Neural progenitor cell (in vitro differentiated cells): ENCODE measurements around the gene RNPEPL1. TPM values are rescaled to one million over a fixed set of nuclear protein-coding genes. Genes with fewer than 3 reads are reported as not detected.
"Not testable (repeated sequence)": the region's sequence is repeated elsewhere in the genome, so short reads cannot be mapped to it uniquely, and the experiment has no call there.

Experiments
- DNase-seq: peaks from one replicate; pipeline ENCODE4 v3.0.0-alpha.2; 2016; ENCODE audit warnings: low spot score
- H2AFZ ChIP-seq: fragments of 200-600 bp; sonication (generic); replicated peaks from 2 replicates; pipeline ENCODE4 v1.6.1; 2016; ENCODE audit warnings: antibody characterized with exemption
- H3F3A ChIP-seq: fragments of 200-600 bp; sonication (generic); 2 replicates; pipeline ENCODE4 v1.6.1; 2016; ENCODE audit warnings: antibody characterized with exemption, low read depth
- H3K27ac ChIP-seq: fragments of 200-600 bp; sonication (generic); 2 replicates; pipeline ENCODE4 v1.5.1; 2016; ENCODE audit warnings: mild to moderate bottlenecking
- H3K27me3 ChIP-seq: fragments of 200-600 bp; sonication (generic); 2 replicates; pipeline ENCODE4 v1.6.1; 2016; ENCODE audit warnings: mild to moderate bottlenecking, moderate library complexity
- H3K36me3 ChIP-seq: fragments of 200-600 bp; sonication (generic); 2 replicates; pipeline ENCODE4 v1.5.1; 2016
- H3K4me1 ChIP-seq: fragments of 200-600 bp; sonication (generic); 2 replicates; pipeline ENCODE4 v1.6.1; 2016; ENCODE audit warnings: mixed run types
- H3K4me2 ChIP-seq: fragments of 200-600 bp; sonication (generic); 2 replicates; pipeline ENCODE4 v1.6.1; 2016
- H3K4me3 ChIP-seq: fragments of 200-600 bp; sonication (generic); 2 replicates; pipeline ENCODE4 v1.5.1; 2016
- H3K79me2 ChIP-seq: fragments of 200-600 bp; sonication (generic); 2 replicates; pipeline ENCODE4 v1.6.1; 2016; ENCODE audit warnings: low read depth
- H3K9ac ChIP-seq: fragments of 200-600 bp; sonication (generic); 2 replicates; pipeline ENCODE4 v1.6.1; 2016
- H3K9me3 ChIP-seq: fragments of 200-600 bp; sonication (generic); 2 replicates; pipeline ENCODE4 v1.5.1; 2016; ENCODE audit warnings: low read depth
- H4K20me1 ChIP-seq: fragments of 200-600 bp; sonication (generic); 2 replicates; pipeline ENCODE4 v1.6.1; 2016; ENCODE audit warnings: low read depth
- H3K27ac Mint-ChIP-seq: 3 replicates; pipeline ENCODE4 v1.8.0; 2021; ENCODE audit warnings: mixed read lengths
- H3K27me3 Mint-ChIP-seq: 2 replicates; pipeline ENCODE4 v1.8.0; 2022; ENCODE audit warnings: low read depth, mild to moderate bottlenecking, inconsistent platforms, moderate library complexity, mixed read lengths; ENCODE audit not compliant: insufficient read depth
- H3K36me3 Mint-ChIP-seq: 3 replicates; pipeline ENCODE4 v1.8.0; 2021; ENCODE audit warnings: mixed read lengths
- H3K4me1 Mint-ChIP-seq: 3 replicates; pipeline ENCODE4 v1.8.0; 2021; ENCODE audit warnings: mixed read lengths
- H3K4me3 Mint-ChIP-seq: 3 replicates; pipeline ENCODE4 v1.8.0; 2021; ENCODE audit warnings: mild to moderate bottlenecking, moderate library complexity, mixed read lengths
- H3K9me3 Mint-ChIP-seq: 3 replicates; pipeline ENCODE4 v1.8.0; 2020; ENCODE audit warnings: mixed read lengths
- EZH2 ChIP-seq: fragments of 200-600 bp; sonication (generic); IDR thresholded peaks from 2 replicates; pipeline ENCODE4 v1.6.1; 2017; ENCODE audit warnings: antibody characterized with exemption, mild to moderate bottlenecking, moderate library complexity
- EZH2phosphoT487 ChIP-seq: fragments of 200-600 bp; sonication (generic); IDR thresholded peaks from 2 replicates; pipeline ENCODE4 v1.6.1; 2017; ENCODE audit warnings: antibody characterized with exemption
- total RNA-seq: library from RNA; depleted of rRNA; stranded (reverse); fragments of >200 nt; gene quantifications from 2 replicates; pipeline ENCODE4 v1.2.3, GENCODE V29; 2015; ENCODE audit warnings: low replicate concordance
- TF ChIP-seq, protein P1 (sequence below): fragments of 200-600 bp; sonication (generic); IDR thresholded peaks from 2 replicates; pipeline ENCODE4 v1.5.1; 2017; ENCODE audit warnings: antibody characterized with exemption, mild to moderate bottlenecking

RNPEPL1 gene
- total RNA-seq, 1 donor from 2014 or later: 2.7 TPM

DNA sequence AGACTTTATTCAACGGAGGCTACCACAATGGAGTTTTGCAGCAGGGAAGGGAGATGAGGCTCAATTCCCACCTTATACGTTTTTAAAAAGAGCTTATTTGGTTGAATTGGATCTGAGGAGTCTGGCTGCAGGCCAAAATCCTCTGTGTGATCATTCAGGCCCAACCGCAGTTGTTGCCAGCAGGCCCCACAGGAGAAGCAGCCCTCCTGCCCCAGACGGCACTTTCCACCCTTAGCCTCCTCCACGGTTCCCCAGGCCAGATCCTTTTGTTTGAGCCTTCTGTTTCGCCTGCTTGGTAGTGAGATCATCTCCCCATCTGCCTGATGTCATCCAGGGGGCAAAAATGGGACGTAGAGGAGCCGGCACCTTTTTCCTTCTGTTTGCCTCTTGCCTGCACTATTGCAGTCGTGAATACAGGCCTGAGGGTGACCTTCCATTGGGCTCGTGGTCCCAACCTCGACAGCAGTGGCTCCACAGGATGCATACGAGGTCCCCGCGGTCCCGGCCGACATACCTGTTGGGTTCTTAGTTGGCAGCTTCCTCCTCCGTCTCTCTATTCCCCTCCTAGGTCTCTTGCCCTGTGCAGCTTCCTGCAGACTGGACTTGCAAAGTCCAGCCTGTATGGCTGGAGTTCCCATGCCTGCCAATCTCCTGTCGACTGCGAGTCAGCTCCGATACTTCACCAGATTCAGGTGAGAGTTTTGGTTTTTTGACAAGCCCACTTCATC is 47.7 kb downstream of the RNPEPL1 start:
- H3K4me3 Mint-ChIP-seq: peak overlapping the region; percentile 48
- Histone ChIP-seq H3K9ac (no peak overlapping the region), H3K27me3 (no peaks in the 10 kb centered on the region), H3K36me3 (no peaks in the 10 kb centered on the region), H3K27ac (no peak overlapping the region), H3K4me2 (no peak overlapping the region), H3K9me3 (no peaks in the 10 kb centered on the region), H3K4me3 (no peak overlapping the region), H2AFZ (no peak overlapping the region), H3K4me1 (no peaks in the 10 kb centered on the region), H3K79me2 (no peaks in the 10 kb centered on the region), H3F3A (no peaks in the 10 kb centered on the region), H4K20me1 (no peaks in the 10 kb centered on the region)
- TF ChIP-seq EZH2phosphoT487 (no peak), EZH2 (no peak)
- TF ChIP-seq, protein P1, sequence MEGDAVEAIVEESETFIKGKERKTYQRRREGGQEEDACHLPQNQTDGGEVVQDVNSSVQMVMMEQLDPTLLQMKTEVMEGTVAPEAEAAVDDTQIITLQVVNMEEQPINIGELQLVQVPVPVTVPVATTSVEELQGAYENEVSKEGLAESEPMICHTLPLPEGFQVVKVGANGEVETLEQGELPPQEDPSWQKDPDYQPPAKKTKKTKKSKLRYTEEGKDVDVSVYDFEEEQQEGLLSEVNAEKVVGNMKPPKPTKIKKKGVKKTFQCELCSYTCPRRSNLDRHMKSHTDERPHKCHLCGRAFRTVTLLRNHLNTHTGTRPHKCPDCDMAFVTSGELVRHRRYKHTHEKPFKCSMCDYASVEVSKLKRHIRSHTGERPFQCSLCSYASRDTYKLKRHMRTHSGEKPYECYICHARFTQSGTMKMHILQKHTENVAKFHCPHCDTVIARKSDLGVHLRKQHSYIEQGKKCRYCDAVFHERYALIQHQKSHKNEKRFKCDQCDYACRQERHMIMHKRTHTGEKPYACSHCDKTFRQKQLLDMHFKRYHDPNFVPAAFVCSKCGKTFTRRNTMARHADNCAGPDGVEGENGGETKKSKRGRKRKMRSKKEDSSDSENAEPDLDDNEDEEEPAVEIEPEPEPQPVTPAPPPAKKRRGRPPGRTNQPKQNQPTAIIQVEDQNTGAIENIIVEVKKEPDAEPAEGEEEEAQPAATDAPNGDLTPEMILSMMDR: no peak
- no peaks in the 10 kb centered on the region for H3K4me1 Mint-ChIP-seq
- peaks cover 5% of the 10 kb centered on the region for H3K9me3 Mint-ChIP-seq
- peak overlapping the region; percentile 63 for H3K27ac Mint-ChIP-seq
- peaks cover 15% of the 10 kb centered on the region for H3K36me3 Mint-ChIP-seq
- peaks cover 6% of the 10 kb centered on the region for H3K27me3 Mint-ChIP-seq
- DNase-seq: no peak

DNA sequence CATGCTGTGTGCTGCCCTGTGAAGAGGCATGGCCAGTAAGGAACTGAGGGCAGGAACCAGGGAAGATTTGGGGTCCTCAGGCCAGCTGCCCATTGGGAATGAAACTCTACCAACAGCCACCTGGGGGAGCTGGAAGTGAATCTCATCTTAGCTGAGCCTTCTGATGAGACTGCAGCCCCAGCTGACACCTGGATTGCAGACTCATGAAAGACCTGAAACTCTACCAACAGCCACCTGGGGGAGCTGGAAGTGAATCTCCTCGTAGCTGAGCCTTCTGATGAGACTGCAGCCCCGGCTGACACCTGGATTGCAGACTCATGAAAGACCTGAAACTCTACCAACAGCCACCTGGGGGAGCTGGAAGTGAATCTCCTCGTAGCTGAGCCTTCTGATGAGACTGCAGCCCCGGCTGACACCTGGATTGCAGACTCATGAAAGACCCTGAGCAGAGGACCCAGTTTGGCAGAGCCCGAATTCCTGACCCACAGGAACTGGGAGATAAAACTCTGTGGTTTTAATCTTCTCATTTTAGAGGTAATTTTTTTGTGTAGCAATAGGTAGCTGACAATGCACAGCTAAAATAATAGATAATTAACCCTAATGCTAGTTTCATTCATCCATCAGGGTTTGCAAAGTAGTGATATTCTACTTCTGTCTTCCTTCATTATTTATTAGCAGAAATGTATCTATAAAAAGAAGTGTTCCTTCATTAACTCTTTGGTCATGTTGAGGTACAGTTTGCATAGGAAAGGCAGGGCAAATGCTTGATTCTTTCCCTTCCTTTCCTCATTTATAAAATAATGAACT is 48.8 kb downstream of the RNPEPL1 start:
- peaks cover 11% of the 10 kb centered on the region for H3K36me3 Mint-ChIP-seq
- H3K4me2 ChIP-seq, H3F3A ChIP-seq, H3K4me3 ChIP-seq, H3K27ac Mint-ChIP-seq, H4K20me1 ChIP-seq, H2AFZ ChIP-seq, H3K9me3 ChIP-seq, H3K27ac ChIP-seq, H3K4me3 Mint-ChIP-seq, H3K27me3 ChIP-seq, H3K36me3 ChIP-seq, H3K9ac ChIP-seq, H3K9me3 Mint-ChIP-seq, H3K79me2 ChIP-seq, H3K4me1 Mint-ChIP-seq, H3K4me1 ChIP-seq, DNase-seq, H3K27me3 Mint-ChIP-seq: not testable (repeated sequence)

DNA sequence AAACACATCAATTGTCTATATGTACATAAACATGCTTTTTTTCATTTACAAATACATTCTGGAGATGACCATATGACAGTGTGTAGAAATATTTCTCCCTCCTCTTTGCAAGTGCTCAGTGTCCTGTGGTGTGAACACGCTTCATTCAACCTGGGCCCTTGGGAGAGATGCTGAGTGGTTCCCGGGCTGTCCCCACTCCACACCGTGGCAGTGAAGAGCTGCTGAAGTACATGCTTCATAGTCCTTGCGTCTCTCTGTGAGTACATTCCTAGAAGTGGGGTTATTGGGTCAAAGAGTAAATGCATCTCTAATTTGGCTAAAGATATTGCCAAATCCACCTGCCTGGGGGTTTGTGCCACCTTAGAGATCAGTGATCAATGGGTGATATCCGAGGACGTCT is 50.5 kb downstream of the RNPEPL1 start:
- Mint-ChIP-seq H3K4me3 (no peak overlapping the region), H3K9me3 (peaks cover 5% of the 10 kb centered on the region), H3K36me3 (peaks cover 11% of the 10 kb centered on the region), H3K27ac (no peak overlapping the region), H3K27me3 (peaks cover 6% of the 10 kb centered on the region), H3K4me1 (peaks cover 5% of the 10 kb centered on the region)
- Histone ChIP-seq H3K9ac (no peak overlapping the region), H3K4me2 (no peak overlapping the region), H3K79me2 (no peaks in the 10 kb centered on the region), H3K4me3 (no peak overlapping the region), H3K9me3 (no peaks in the 10 kb centered on the region), H3K36me3 (no peaks in the 10 kb centered on the region), H4K20me1 (no peaks in the 10 kb centered on the region), H3K4me1 (no peaks in the 10 kb centered on the region), H3F3A (no peaks in the 10 kb centered on the region), H2AFZ (no peak overlapping the region), H3K27me3 (no peaks in the 10 kb centered on the region), H3K27ac (no peak overlapping the region)
- no peak for DNase-seq
- TF ChIP-seq, protein P1: no peak
- no peak for TF ChIP-seq EZH2
- no peak for TF ChIP-seq EZH2phosphoT487
